Mesendoderm (in vitro differentiated cells): ENCODE data around the gene FRMD5.
"Not testable (repeated sequence)": the region's sequence is repeated elsewhere in the genome, so short reads cannot be mapped to it uniquely, and the experiment has no call there.

Experiments used
- DNase-seq: peaks from one replicate; pipeline ENCODE4 v3.0.0; 2013
- H2AK5ac ChIP-seq: 2 replicates; pipeline ENCODE4 v1.6.1; 2013; ENCODE audit warnings: low read length, inconsistent platforms
- H2BK120ac ChIP-seq: 2 replicates; pipeline ENCODE4 v1.6.1; 2013; ENCODE audit warnings: low read depth, mild to moderate bottlenecking, low read length, moderate library complexity, mixed read lengths
- H2BK15ac ChIP-seq: replicated peaks from 2 replicates; pipeline ENCODE4 v1.6.1; 2013; ENCODE audit warnings: low read depth, mild to moderate bottlenecking, moderate library complexity
- H2BK5ac ChIP-seq: 2 replicates; pipeline ENCODE4 v1.6.1; 2013; ENCODE audit warnings: low read length, inconsistent platforms
- H3K18ac ChIP-seq: 2 replicates; pipeline ENCODE4 v1.6.1; 2013; ENCODE audit warnings: mild to moderate bottlenecking, low read length, mixed read lengths
- H3K23ac ChIP-seq: one replicate; pipeline ENCODE4 v1.6.1; 2013; ENCODE audit warnings: low read length
- H3K27ac ChIP-seq: 2 replicates; pipeline ENCODE4 v1.5.1; 2013; ENCODE audit warnings: low read depth, mild to moderate bottlenecking, inconsistent platforms, low read length, moderate library complexity
- H3K27me3 ChIP-seq: 2 replicates; pipeline ENCODE4 v1.6.1; 2013; ENCODE audit warnings: low read length, control low read depth, mild to moderate bottlenecking, inconsistent platforms; ENCODE audit not compliant: insufficient read depth, poor library complexity
- H3K36me3 ChIP-seq: 2 replicates; pipeline ENCODE4 v1.6.1; 2013; ENCODE audit warnings: low read length, inconsistent platforms; ENCODE audit not compliant: control insufficient read depth, insufficient read depth
- H3K4ac ChIP-seq: one replicate; pipeline ENCODE4 v1.6.1; 2013; ENCODE audit warnings: low read depth, mild to moderate bottlenecking, low read length, moderate library complexity
- H3K4me1 ChIP-seq: 2 replicates; pipeline ENCODE4 v1.6.1; 2013; ENCODE audit warnings: low read depth, low read length, inconsistent platforms; ENCODE audit not compliant: control insufficient read depth
- H3K4me2 ChIP-seq: 2 replicates; pipeline ENCODE4 v1.6.1; 2013; ENCODE audit warnings: low read length
- H3K4me3 ChIP-seq: 2 replicates; pipeline ENCODE4 v1.5.1; 2013; ENCODE audit warnings: mild to moderate bottlenecking, low read length
- H3K56ac ChIP-seq: one replicate; pipeline ENCODE4 v1.6.1; 2013; ENCODE audit warnings: low read length
- H3K79me1 ChIP-seq: 2 replicates; pipeline ENCODE4 v1.6.1; 2013; ENCODE audit warnings: low read length, inconsistent platforms
- H3K79me2 ChIP-seq: 2 replicates; pipeline ENCODE4 v1.6.1; 2013; ENCODE audit warnings: mild to moderate bottlenecking, low read length; ENCODE audit not compliant: control insufficient read depth, insufficient read depth
- H3K9ac ChIP-seq: 2 replicates; pipeline ENCODE4 v1.6.1; 2013; ENCODE audit warnings: low read length, inconsistent platforms
- H4K5ac ChIP-seq: one replicate; pipeline ENCODE4 v1.6.1; 2013; ENCODE audit warnings: low read length
- H4K8ac ChIP-seq: one replicate; pipeline ENCODE4 v1.6.1; 2013; ENCODE audit warnings: low read depth, mild to moderate bottlenecking, control low read depth, low read length, moderate library complexity
- WGBS: extraction: QIAGEN DNeasy Blood & Tissue Kit; methylation state at CpG from one replicate; pipeline ENCODE4 v1.1.7; 2013; ENCODE audit warnings: low lambda C conversion rate, missing lambda C conversion rate; ENCODE audit not compliant: insufficient coverage; ENCODE audit errors: extremely low coverage; 5-methylcytosine and 5-hydroxymethylcytosine counted together

FRMD5 gene

DNA sequence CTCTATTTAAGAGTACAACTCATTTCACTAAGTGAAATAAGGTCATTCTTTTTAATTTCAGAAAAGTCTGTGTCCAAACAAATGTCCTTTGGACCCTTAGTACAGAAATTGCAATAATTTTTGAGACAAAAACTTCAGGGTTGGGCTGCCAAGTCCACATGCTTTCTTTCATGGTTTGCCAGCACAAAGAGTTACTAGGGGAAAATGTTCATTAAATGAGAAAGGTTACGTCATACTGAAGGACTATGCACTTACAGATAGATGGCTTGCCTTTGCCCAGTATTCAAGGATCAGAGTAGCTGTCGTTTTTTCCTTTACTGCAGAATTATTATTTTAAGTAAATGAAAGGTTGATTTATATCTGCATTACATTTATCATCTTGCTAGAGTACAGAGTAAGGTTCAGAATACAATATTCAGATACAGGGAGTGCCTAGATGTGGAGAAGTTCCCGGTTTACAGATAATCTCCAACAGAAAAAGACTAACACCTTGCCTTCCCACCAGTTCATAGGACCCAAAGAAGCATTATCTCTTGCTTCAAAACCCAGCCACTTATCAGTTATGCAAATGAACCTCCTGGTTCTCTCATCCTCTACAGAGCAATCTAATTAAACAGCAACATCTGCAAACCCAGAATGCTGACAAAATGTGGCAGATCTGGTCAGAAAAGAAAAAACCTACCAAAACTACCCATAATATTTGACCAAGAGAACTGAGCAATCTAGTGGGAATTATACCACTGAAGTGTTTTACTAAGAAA lies 179.3 kb downstream of the FRMD5 start:
- H2BK120ac ChIP-seq = no peak overlapping the region
- no peak overlapping the region for H2AK5ac ChIP-seq
- no peak overlapping the region for H3K9ac ChIP-seq
- no peak overlapping the region for H4K8ac ChIP-seq
- DNase-seq = peak; percentile 35
- no peaks in the 10 kb centered on the region for H3K27me3 ChIP-seq
- no peak overlapping the region for H3K4me2 ChIP-seq
- H3K27ac ChIP-seq = no peak overlapping the region
- no peak overlapping the region for H2BK5ac ChIP-seq
- no peak overlapping the region for H3K23ac ChIP-seq
- no peaks in the 10 kb centered on the region for H3K36me3 ChIP-seq
- H3K18ac ChIP-seq = no peak overlapping the region
- H3K4me1 ChIP-seq = no peaks in the 10 kb centered on the region
- WGBS = no CpG with 5 or more reads among the region's 3 CpGs
- no peak overlapping the region for H3K4ac ChIP-seq
- no peaks in the 10 kb centered on the region for H3K79me2 ChIP-seq
- H3K79me1 ChIP-seq = no peaks in the 10 kb centered on the region
- no peak overlapping the region for H3K56ac ChIP-seq
- H2BK15ac ChIP-seq = no peak overlapping the region
- H3K4me3 ChIP-seq = no peak overlapping the region
- H4K5ac ChIP-seq = no peak overlapping the region

DNA sequence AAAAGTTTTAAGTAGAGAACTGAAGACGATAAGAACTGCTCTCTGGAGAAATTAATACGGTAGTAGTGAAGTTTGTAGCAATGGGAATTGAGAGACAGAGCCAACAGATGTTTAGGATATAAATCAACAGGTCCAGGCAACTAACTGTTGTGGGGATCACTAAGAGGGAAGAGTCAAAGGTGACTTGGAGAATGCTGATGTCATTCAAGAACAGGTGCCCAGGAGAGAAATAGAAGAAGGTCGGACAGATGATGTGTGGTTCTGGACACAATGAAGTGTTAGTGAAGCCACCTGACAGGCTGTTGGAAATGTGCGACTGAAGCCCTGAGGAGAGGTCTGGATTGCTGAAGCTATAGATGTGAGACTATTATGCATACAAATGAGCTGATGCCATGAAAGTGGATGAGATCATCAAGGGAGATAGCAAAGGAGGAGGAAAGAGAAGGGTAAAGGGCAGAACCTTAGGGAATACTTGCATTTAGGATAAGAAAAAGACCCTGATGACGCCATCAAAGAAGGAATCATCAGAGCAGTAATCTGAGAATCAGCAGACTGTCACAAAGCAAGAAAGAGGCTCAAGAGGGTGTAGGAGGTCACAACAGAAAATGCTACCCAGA lies 183.7 kb downstream of the FRMD5 start:
- no peak overlapping the region for H3K4me2 ChIP-seq
- no peak overlapping the region for H2BK120ac ChIP-seq
- H2BK15ac ChIP-seq = no peak overlapping the region
- WGBS = no CpG with 5 or more reads among the region's 5 CpGs
- no peak overlapping the region for H4K5ac ChIP-seq
- no peaks in the 10 kb centered on the region for H3K79me2 ChIP-seq
- H4K8ac ChIP-seq = no peak overlapping the region
- H3K18ac ChIP-seq = no peak overlapping the region
- H3K79me1 ChIP-seq = no peaks in the 10 kb centered on the region
- H3K4me1 ChIP-seq = no peaks in the 10 kb centered on the region
- no peak overlapping the region for H2AK5ac ChIP-seq
- no peak overlapping the region for H3K9ac ChIP-seq
- no peak overlapping the region for H2BK5ac ChIP-seq
- H3K27ac ChIP-seq = no peak overlapping the region
- no peak overlapping the region for H3K56ac ChIP-seq
- no peak overlapping the region for H3K4ac ChIP-seq
- H3K36me3 ChIP-seq = no peaks in the 10 kb centered on the region
- H3K27me3 ChIP-seq = no peaks in the 10 kb centered on the region
- DNase-seq = no peak
- H3K4me3 ChIP-seq = no peak overlapping the region
- H3K23ac ChIP-seq = no peak overlapping the region

DNA sequence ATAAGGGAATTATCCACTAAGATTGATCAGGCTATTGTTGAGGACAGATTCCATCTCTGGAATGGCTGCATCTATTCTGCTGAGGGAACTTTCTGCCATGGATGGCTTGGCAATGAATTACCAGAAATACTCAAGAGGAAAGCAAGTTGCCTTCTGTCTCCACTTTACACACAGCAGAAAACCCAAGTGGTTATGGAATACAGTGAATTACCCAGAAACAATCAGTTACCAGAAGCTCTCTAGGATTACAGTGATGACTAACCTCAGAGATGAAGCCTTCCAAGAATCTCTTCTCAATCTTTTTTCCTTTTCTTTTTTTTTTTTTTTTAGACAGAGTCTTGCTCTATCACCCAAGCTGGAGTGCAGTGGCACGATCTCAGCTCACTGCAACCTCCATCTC lies 185.0 kb downstream of the FRMD5 start:
- H3K36me3 ChIP-seq = no peaks in the 10 kb centered on the region
- no peak overlapping the region for H3K4me2 ChIP-seq
- H3K56ac ChIP-seq = no peak overlapping the region
- no peak overlapping the region for H2BK15ac ChIP-seq
- H3K27ac ChIP-seq = no peak overlapping the region
- no peak overlapping the region for H3K9ac ChIP-seq
- H2AK5ac ChIP-seq = no peak overlapping the region
- no peaks in the 10 kb centered on the region for H3K79me2 ChIP-seq
- no peaks in the 10 kb centered on the region for H3K4me1 ChIP-seq
- no peak overlapping the region for H3K18ac ChIP-seq
- H4K5ac ChIP-seq = no peak overlapping the region
- no peak overlapping the region for H2BK120ac ChIP-seq
- H3K79me1 ChIP-seq = no peaks in the 10 kb centered on the region
- no CpG with 5 or more reads among the region's 1 CpG for WGBS
- H3K23ac ChIP-seq = no peak overlapping the region
- H2BK5ac ChIP-seq = no peak overlapping the region
- no peak overlapping the region for H4K8ac ChIP-seq
- no peak overlapping the region for H3K4me3 ChIP-seq
- no peak for DNase-seq
- H3K4ac ChIP-seq = no peak overlapping the region
- H3K27me3 ChIP-seq = no peaks in the 10 kb centered on the region

DNA sequence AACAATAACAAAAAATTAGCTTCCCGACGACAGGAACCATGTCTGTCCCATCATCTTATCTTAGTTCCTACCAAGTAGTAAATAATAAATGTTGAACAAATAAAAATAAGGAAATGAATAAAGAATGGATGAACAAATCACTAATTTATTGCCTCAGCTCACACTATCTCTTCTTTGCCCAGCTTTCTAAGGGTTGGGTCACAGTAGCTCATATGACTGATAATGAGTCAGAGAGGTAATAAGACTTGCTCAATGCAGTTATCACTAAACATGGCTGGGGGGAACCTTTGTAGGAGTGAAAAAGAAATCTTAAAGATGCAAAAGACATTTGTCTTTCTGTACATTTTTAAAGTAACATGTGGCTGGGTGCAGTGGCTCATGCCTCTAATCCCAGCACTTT lies 186.0 kb downstream of the FRMD5 start:
- no CpG with 5 or more reads among the region's 2 CpGs for WGBS
- no peak overlapping the region for H3K4me2 ChIP-seq

DNA sequence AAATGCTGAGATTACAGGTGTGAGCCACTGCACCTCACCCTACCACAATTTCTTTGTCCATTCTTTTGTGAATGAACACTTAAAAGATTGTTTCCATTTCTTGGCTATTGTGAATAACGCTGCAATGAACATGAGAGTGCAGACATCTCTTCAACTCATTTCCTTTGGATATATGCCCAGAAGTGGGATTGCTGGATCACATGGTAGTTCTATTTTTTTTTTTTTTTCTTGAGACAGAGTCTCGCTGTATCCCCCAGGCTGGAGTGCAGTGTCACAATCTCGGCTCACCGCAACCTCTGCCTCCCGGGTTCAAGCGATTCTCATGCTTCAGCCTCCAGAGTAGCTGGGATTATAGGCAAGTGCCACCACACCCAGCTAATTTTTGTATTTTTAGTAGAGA lies 194.8 kb downstream of the FRMD5 start:
- H3K4ac ChIP-seq, H3K27ac ChIP-seq, H3K79me2 ChIP-seq, H2BK15ac ChIP-seq, H3K4me1 ChIP-seq, H2BK5ac ChIP-seq, H4K8ac ChIP-seq, H3K36me3 ChIP-seq, H3K79me1 ChIP-seq, H3K9ac ChIP-seq, H3K4me3 ChIP-seq, H3K4me2 ChIP-seq, H3K23ac ChIP-seq, H3K18ac ChIP-seq, DNase-seq, H2AK5ac ChIP-seq, H4K5ac ChIP-seq, H2BK120ac ChIP-seq, H3K27me3 ChIP-seq, H3K56ac ChIP-seq: not testable (repeated sequence)
- WGBS = no CpG with 5 or more reads among the region's 6 CpGs

More for the DNA sequence above, 186.0 kb downstream of the FRMD5 start:
- no peaks in the 10 kb centered on the region for H3K4me1 ChIP-seq
- DNase-seq = no peak
- H3K18ac ChIP-seq = no peak overlapping the region
- H3K79me1 ChIP-seq = no peaks in the 10 kb centered on the region
- H3K4ac ChIP-seq = no peak overlapping the region
- no peak overlapping the region for H3K23ac ChIP-seq
- H2AK5ac ChIP-seq = no peak overlapping the region
- H2BK5ac ChIP-seq = no peak overlapping the region
- H3K27me3 ChIP-seq = no peaks in the 10 kb centered on the region
- no peak overlapping the region for H3K56ac ChIP-seq
- H3K27ac ChIP-seq = no peak overlapping the region
- H3K9ac ChIP-seq = no peak overlapping the region
- no peak overlapping the region for H4K5ac ChIP-seq
- H2BK15ac ChIP-seq = no peak overlapping the region
- no peak overlapping the region for H3K4me3 ChIP-seq
- H2BK120ac ChIP-seq = no peak overlapping the region
- H3K36me3 ChIP-seq = no peaks in the 10 kb centered on the region
- no peaks in the 10 kb centered on the region for H3K79me2 ChIP-seq
- no peak overlapping the region for H4K8ac ChIP-seq
